Ascending aorta (tissue), 2 donors: ENCODE measurements around the gene FKBP8. TPM values are rescaled to one million over a fixed set of nuclear protein-coding genes. Genes with fewer than 3 reads are reported as not detected.

Experiments used
- DNase-seq, 2 donors: peaks; one replicate each; pipeline ENCODE4 v3.0.0-alpha.2; 2019; ENCODE audit warnings: low spot score in 2 of 2
- H3K27ac ChIP-seq, 2 donors: fragments of 200-600 bp; sonication (generic); one replicate each; pipeline ENCODE4 v1.5.1; 2016 to 2017; ENCODE audit warnings: mild to moderate bottlenecking in 1 of 2
- H3K27me3 ChIP-seq: fragments of 200-600 bp; sonication (generic); one replicate; pipeline ENCODE4 v1.5.1; 2017
- H3K36me3 ChIP-seq, 2 donors: fragments of 200-600 bp; sonication (generic); one replicate each; pipeline ENCODE4 v1.5.1; 2016
- H3K4me1 ChIP-seq, 2 donors: fragments of 200-600 bp; sonication (generic); one replicate each; pipeline ENCODE4 v1.5.1; 2016 to 2017; ENCODE audit warnings: mild to moderate bottlenecking in 1 of 2
- H3K4me3 ChIP-seq, 2 donors: fragments of 200-600 bp; sonication (generic); one replicate each; pipeline ENCODE4 v1.5.1; 2016 to 2017; ENCODE audit warnings: mild to moderate bottlenecking in 1 of 2
- H3K9me3 ChIP-seq, 2 donors: fragments of 200-600 bp; sonication (generic); one replicate each; pipeline ENCODE4 v1.5.1; 2016
- CTCF ChIP-seq, 3 experiments: fragments of 200-600 bp in 2 of 3; fragments of 450-650 bp in 1 of 3; sonication (generic) in 2 of 3; IDR thresholded peaks; one replicate each; pipeline ENCODE4 v1.5.1; 2016 to 2019; ENCODE audit warnings: antibody characterized with exemption in 3 of 3, mild to moderate bottlenecking in 1 of 3, moderate library complexity in 1 of 3
- intact Hi-C: fragments of 100-400 bp; cut with DNase I; formaldehyde crosslinking; loops from one replicate; pipeline ENCODE4 v1.15.1; 2023
- total RNA-seq: library from RNA; depleted of rRNA; stranded (reverse); fragments of >200 nt; gene quantifications from one replicate; pipeline ENCODE4 v1.1.0, GENCODE V29; 2016

Gene FKBP8
- total RNA-seq, 1 donor from 2014 or later = 395 TPM

DNA sequence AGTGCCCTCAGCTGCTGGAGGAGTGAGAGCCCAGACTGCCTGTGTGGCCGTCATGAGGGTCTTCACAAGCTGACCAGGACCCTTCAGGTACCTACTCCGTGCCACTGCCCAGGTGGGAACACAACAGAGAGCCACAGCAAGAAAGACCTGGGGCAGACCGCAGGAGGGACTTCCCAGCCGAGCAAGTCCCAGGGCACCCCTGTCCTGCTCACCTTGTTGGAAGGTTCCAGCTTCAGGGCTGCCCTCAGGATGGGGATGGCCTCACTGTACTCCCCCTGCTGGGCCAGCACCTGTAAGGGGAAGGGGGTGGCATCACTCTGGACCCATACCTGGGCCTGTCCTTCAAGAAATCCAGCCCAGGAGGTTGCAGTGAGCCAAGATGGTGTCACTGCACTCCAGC lies 10.3 kb downstream of the FKBP8 start:
- intact Hi-C loops = no loop called here
- H3K4me1 ChIP-seq = no peaks in the 10 kb centered on the region
- H3K27ac ChIP-seq = no peak overlapping the region
- H3K36me3 ChIP-seq = peaks cover 52 to 69% of the 10 kb centered on the region in 2 donors
- H3K4me3 ChIP-seq = no peak overlapping the region
- no peaks in the 10 kb centered on the region for H3K9me3 ChIP-seq
- DNase-seq = no peak
- no peak for TF ChIP-seq CTCF (IDR thresholded peaks at IDR 0.05)
- H3K27me3 ChIP-seq = no peaks in the 10 kb centered on the region

DNA sequence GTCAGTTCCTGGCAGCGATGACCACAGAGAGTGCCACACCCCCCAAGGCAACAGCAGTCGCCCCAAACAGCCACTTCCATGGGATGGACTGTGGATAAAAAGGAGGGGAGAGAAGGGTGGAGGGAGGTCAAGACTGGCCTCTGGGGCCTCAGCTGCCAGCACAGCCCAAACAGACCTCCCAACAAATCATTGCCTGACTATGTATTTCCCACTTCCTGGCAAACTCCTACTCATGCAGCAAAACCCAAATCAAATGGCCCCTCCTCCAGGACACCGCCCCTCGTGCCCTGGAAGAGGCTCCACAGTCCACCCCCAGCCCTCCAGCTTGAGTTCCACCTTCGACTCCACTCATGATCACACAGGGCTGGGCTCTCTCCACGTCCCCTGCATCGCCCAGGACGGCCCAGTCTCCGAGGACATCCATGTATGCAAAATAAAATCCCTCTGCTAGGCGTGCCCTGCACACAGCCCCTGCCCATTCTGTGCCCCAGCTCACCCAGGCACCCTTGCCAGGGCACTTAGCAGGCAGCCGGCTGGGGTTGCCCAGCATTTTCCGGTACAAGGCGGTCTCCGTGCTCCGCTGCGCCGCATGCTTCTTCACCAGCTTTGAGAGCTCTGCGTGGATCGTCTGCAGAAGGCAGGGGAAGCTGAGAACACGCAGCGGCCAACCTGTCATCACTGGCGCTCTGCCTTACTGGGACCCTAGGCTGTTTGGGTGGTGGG lies 11.0 kb downstream of the FKBP8 start:
- no peaks in the 10 kb centered on the region for H3K4me1 ChIP-seq
- intact Hi-C loops = no loop called here
- peaks cover 46 to 62% of the 10 kb centered on the region in 2 donors for H3K36me3 ChIP-seq
- H3K27me3 ChIP-seq = no peaks in the 10 kb centered on the region
- H3K4me3 ChIP-seq = no peak overlapping the region
- H3K9me3 ChIP-seq = no peaks in the 10 kb centered on the region
- no peak for TF ChIP-seq CTCF (IDR thresholded peaks at IDR 0.05)
- H3K27ac ChIP-seq = no peak overlapping the region
- no peak for DNase-seq

GRCh38 chr19:18531485-18531884 lies 11.9 kb downstream of the FKBP8 start:
- DNase-seq = no peak
- Histone ChIP-seq H3K4me3 (no peak overlapping the region), H3K9me3 (no peaks in the 10 kb centered on the region), H3K27ac (no peak overlapping the region), H3K4me1 (no peaks in the 10 kb centered on the region), H3K27me3 (no peaks in the 10 kb centered on the region), H3K36me3 (peaks cover 39 to 53% of the 10 kb centered on the region in 2 donors)
- intact Hi-C loops = no loop called here
- no peak for TF ChIP-seq CTCF (IDR thresholded peaks at IDR 0.05)

- no peak for TF ChIP-seq CTCF (IDR thresholded peaks at IDR 0.05)
- Histone ChIP-seq H3K4me3 (no peak overlapping the region), H3K36me3 (peaks cover 29 to 36% of the 10 kb centered on the region in 2 donors), H3K27me3 (no peaks in the 10 kb centered on the region), H3K27ac (no peak overlapping the region), H3K4me1 (no peaks in the 10 kb centered on the region), H3K9me3 (no peaks in the 10 kb centered on the region)
- DNase-seq = no peak
- intact Hi-C loops = no loop called here
Observed at GRCh38 chr19:18529782-18530181, 13.6 kb downstream of the FKBP8 start.

DNA sequence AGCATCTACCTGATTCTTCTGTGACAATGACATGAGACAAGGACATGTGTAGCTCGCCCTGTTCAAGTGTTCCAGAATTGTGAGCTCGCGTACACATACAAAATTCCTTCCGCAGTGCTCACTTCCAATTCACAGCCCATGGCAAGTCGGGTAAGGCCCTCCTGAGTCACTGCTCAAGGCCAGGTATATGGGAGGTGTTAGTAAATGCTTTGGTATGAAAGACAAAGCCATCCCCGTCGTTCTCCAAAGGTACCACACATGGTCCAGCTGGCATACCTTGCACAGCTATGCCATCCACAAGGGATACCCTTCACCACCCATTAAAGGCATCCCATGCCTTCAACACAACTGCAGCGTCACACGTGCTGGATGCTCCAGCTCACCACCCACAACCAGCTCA lies 17.1 kb downstream of the FKBP8 start:
- H3K27me3 ChIP-seq = no peaks in the 10 kb centered on the region
- H3K4me1 ChIP-seq = no peaks in the 10 kb centered on the region
- intact Hi-C loops = no loop called here
- H3K27ac ChIP-seq = no peak overlapping the region
- TF ChIP-seq CTCF (IDR thresholded peaks at IDR 0.05) = no peak
- H3K4me3 ChIP-seq = no peak overlapping the region
- peaks cover 2 to 5% of the 10 kb centered on the region in 2 donors for H3K36me3 ChIP-seq
- DNase-seq = no peak
- no peaks in the 10 kb centered on the region for H3K9me3 ChIP-seq
